Stimulated activated CD4-positive, alpha-beta T cell treated with anti-CD3 and anti-CD28 coated beads, Interleukin-1b, Interleukin-23, amount 100 ng/mL, for 4 hours (primary cell): ENCODE data around the gene FRRS1.

Experiments
- DNase-seq, 2 donors: peaks; one replicate each; pipeline ENCODE4 v3.0.0-alpha.2; 2020; ENCODE audit warnings: low read depth in 2 of 2

The FRRS1 gene

GRCh38 chr1:99676876-99677275, 89.6 kb downstream of the FRRS1 start:
- no peak for DNase-seq

GRCh38 chr1:99675994-99676393, 90.4 kb downstream of the FRRS1 start:
- no peak for DNase-seq

- DNase-seq = no peak
Observed at GRCh38 chr1:99675292-99675691, 91.1 kb downstream of the FRRS1 start.

- DNase-seq = no peak
Observed at GRCh38 chr1:99674115-99675064, 92.0 kb downstream of the FRRS1 start.

GRCh38 chr1:99673315-99673714, 93.1 kb downstream of the FRRS1 start:
- no peak for DNase-seq

- no peak for DNase-seq
Observed at GRCh38 chr1:99672530-99673213, 93.8 kb downstream of the FRRS1 start.

- no peak for DNase-seq
Observed at GRCh38 chr1:99672038-99672437, 94.4 kb downstream of the FRRS1 start.

GRCh38 chr1:99670583-99670982, 95.9 kb downstream of the FRRS1 start:
- no peak for DNase-seq

- no peak for DNase-seq
Observed at GRCh38 chr1:99669821-99670220, 96.6 kb downstream of the FRRS1 start.

- DNase-seq = no peak
Observed at GRCh38 chr1:99669376-99669775, 97.1 kb downstream of the FRRS1 start.

- no peak for DNase-seq
Observed at GRCh38 chr1:99665212-99665611, 101.2 kb downstream of the FRRS1 start.

- no peak for DNase-seq
Observed at GRCh38 chr1:99663501-99663900, 102.9 kb downstream of the FRRS1 start.

GRCh38 chr1:99662539-99663080, 103.8 kb downstream of the FRRS1 start:
- DNase-seq = no peak

GRCh38 chr1:99661780-99662179, 104.7 kb downstream of the FRRS1 start:
- no peak for DNase-seq

- DNase-seq = no peak
Observed at GRCh38 chr1:99660496-99660895, 105.9 kb downstream of the FRRS1 start.

GRCh38 chr1:99659755-99660210, 106.7 kb downstream of the FRRS1 start:
- no peak for DNase-seq
